ENCODE data around the gene XBP1.
"Not testable (repeated sequence)": the region's sequence is repeated elsewhere in the genome, so short reads cannot be mapped to it uniquely, and the experiment has no call there.

The XBP1 gene

DNA sequence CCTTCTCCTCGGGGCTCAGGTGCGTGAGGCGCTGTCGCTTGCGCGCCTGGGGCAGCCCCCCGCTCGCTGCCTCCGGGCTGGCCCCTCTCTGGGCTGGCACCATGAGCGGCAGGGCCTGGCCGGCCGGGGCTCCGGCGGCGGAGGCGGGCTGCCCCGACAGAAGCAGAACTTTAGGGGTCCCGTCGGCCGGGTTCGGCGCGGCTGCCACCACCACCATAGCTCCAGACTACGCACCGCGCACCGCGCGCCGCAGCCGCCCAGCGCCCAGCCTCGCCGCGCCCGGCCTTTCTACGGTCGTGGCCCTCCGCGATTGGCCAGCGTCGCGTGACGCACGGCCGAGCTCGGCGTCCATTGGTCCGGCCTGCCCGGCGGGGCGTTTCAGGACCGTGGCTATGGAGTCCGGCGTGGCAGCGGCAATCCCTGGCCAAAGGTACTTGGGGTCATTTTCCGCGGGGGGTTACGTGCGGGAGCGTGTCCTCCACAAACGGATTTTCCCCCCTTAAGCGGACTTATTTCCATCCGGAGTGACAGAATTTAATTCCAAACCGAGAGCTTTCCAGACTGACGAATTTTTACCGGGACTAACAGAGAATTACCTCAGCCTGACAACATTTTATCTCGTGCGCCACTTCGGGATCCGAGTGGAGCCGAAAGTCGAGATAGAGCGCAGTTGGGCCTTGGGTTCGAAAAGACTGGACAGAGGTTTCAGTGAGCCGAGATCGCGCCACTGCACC, at the start of gene XBP1:
TSS of gene XBP1 (minus strand) at position 262 of the 734 bp plus-strand sequence.
- peak; percentile 74 to 86 for DNase-seq (ENCODE audit: low read depth in 2 of 2)

DNA sequence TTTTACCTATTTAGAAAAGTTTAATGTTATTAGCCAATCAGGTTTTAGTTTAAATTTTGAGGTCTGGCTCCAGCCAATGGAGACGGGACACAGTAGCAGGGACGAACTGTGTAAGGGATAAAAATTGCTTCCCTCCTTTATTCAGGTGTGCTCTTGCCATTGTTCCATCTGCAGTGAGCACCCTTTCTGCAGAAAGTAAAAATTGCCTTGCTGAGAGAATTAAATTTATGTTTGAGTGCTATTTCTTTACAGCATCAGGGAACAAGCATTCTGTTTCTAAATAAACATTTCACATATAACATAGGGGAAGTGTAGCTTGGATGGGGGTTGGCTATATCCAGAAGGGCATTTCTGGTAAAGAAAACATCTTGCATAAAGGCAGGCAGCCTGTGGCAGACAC, 46.6 kb upstream of the XBP1 start:
- DNase-seq (ENCODE audit: low read depth in 2 of 2), result no peak

DNA sequence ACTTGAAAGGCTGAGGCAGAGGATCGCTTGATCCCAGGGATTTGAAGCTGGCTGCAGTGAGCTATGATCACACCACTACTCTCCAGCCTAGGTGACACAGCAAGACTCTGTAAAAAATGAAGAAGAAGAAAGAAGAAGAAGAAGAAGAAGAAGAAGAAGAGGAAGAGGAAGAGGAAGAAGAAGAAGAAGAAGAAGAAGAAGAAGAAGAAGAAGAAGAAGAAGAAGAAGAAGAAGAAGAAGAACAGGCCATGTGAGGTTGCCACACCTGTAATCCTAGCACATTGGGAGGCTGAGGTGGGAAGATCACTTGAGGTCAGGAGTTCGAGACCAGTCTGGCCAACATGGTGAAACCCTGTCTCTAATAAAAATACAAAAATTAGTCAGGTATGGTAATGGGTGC, 43.9 kb upstream of the XBP1 start:
- DNase-seq (ENCODE audit: low read depth in 2 of 2), result not testable (repeated sequence)

DNA sequence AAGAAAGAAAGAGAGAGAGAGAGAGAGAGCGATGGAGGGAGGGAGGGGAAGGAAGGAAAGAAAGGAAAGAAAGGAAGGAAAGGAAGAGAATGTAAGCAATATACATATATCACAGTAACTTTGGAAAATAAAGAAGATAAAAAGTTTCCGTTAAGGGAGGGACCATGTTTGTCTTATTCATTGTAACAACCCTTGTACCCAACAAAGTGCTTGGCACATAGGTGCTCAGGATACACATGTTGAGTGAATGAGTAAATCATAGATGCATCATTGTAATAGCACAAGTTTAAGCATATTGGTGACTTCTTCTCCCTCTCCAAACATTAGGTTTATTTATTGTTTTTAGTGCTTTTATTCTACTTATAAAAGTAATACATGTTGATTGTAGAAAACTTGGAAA, 43.3 kb upstream of the XBP1 start:
- DNase-seq (ENCODE audit: low read depth in 2 of 2), result no peak

DNA sequence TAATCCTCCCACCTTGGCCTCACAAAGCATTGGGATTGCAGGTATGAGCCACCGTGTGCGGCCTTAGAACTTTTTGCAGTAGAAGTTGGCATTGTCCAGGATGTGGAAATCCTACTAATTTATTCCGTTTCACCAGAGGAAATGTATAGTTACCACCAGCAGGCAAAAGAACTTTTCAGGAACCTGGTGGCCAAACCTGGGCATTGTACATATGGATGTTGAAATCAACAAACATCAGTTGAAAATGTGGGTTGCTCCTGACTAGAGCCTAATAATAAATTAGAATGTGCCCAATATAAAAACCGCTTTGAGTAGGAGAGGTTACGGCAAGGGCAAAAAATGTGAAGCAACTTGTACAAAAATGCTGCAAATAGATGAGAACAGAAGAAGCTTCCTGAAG, 40.7 kb upstream of the XBP1 start:
- DNase-seq (ENCODE audit: low read depth in 2 of 2), result no peak

DNA sequence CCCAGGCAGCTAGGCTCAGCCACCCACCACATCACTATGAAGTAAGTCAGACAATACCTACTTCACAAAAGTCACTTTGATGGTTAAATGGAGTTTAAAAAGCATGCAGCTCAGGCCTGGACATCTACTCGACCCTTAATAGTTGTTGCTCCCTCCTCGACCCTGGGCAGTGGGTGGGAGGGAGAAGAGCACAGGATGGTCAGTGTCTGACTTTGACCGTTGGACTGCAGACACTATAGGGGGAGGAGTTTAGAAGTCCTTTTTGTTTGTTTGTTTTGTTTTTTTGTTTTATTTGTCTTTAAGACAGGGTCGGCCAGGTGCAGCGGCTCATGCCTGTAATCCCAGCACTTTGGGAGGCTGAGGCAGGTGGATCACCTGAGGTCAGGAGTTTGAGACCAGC, 38.6 kb upstream of the XBP1 start:
- no peak for DNase-seq (ENCODE audit: low read depth in 2 of 2)

DNA sequence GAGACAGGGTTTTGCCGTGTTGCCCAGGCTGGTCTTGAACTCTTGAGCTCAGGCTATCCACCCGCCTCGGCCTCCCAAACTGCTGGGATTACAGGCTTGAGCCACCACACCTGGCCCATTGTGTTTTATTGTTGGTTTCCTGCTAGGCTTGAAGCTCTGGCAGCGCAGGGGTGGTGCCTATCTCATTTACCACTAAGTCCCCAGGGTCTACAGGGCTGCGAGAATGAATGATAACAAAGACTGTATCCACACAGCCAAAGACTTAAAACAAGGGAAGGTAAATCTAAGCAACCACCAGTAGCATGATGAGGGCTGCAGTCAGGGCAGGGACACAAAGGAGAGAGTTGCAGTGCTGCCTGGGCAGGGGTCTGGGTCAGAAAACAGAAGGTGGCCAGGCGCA, 37.3 kb upstream of the XBP1 start:
- DNase-seq (ENCODE audit: low read depth in 2 of 2), result no peak

DNA sequence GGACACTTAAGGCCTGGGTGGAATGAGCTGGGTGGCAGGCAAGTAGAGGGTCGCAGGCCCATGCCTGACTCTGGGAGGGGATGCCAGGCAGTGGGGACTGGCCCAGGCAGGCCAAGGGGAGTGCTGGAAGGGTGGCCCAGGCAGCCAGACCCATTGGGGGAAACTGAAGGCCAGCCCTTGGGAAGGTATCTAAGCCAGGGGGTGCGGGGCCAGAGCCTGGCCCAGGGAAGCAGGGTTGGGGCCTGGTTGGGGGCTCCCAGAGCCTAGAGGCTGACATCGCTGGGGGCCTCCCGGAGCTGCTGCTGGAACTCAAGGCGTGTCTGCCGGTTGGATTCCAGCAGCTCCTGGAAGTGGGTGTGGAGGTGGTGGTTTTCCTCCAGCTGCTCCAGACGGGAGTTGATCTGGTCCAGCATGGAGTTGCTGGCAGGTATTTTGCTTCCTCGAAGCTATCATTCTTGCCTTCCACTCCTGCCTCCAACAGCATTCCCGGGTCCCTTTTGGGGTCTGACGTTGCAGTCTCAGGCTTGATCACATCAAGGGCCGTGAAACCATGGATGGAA, 35.3 kb upstream of the XBP1 start:
- no peak for DNase-seq (ENCODE audit: low read depth in 2 of 2)

DNA sequence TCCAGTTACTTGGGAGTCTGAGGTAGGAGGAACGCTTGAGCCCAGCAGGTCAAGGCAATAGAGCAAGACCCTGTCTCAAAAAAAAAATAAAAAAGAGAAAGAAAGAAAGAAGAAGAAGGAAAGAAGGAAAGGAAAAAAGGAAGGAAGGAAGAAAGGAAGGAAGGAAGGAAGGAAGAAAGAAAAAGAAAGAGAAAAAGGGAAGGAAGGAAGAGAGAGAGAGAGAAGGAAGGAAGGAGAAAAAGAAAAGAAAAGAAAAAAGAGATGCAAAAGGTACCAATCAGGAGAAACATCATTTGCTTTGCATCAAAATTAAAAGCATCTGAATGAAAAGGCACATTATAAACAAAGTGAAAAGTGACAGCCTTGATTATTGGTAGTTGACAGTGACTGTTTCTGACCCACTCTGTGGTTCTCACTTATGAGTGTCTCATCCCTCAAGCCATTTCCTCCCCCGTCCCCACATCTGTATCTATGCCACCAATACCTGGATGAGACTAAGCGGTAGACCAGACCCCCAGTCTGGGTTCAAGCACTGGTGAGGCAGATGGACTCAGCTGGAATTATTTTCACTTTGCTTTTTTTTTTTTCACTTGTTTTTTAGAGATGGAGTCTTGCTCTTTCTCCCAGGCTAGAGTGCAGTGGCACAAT, 33.0 kb upstream of the XBP1 start:
- DNase-seq (ENCODE audit: low read depth in 2 of 2), result no peak

DNA sequence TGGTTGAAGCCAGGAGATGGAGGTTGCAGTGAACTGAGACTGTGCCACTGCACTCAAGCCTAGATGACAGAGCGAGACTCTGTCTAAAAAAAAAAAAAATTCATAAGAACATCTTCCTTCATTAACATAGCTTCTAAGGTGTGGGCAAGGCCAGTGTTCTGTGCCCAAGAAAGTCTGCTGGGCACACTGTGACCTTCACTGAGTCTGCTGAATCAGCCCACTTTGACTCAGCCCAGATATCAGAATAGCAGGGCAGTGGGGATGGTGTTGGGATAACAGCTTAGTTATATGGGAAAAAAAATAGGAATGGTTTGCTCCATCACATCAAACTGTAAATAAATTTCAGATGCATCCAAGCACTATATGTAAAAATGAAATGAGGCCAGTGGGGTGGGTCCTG, 32.4 kb upstream of the XBP1 start:
- DNase-seq (ENCODE audit: low read depth in 2 of 2), result no peak

DNA sequence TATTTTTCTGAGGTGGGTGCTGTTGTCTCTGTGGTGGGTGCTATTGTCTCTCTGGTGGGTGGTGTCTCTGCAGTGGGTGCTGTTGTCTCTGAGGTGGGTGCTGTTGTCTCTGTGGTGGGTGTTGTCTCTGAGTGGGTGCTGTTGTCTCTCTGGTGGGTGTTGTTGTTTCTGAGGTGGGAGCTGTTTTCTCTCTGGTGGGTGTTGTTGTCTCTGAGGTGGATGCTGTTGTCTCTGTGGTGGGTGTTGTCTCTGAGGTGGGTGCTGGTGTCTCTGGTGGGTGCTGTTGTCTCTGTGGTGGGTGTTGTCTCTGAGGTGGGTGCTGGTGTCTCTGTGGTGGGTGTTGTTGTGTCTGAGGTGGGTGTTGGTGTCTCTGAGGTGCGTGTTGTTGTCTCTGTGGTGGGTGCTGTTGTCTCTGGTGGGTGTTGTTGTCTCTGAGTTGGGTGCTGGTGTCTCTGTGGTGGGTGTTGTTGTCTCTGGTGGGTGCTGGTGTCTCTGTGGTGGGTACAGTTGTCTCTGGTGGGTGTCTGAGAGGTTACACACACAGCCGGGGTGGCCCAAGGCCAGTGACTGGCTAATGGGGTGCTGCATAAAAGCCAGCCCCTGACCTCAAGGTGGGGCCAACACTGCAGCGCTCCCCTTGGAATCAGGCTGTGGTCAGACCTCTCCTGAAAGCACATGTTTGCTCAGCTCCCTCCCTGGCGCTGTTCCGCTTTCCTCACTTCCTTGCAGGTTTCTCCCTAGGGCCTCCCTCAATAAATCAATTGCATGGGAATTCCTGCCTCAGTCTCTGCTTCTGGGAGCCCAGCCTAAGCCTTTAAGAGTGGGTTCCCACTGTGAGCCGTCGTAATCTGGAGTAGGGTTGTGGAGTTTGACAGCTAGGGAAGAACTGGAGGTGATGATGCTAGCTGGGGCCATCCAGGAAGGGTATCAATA, 31.0 kb upstream of the XBP1 start:
- no peak for DNase-seq (ENCODE audit: low read depth in 2 of 2)

DNA sequence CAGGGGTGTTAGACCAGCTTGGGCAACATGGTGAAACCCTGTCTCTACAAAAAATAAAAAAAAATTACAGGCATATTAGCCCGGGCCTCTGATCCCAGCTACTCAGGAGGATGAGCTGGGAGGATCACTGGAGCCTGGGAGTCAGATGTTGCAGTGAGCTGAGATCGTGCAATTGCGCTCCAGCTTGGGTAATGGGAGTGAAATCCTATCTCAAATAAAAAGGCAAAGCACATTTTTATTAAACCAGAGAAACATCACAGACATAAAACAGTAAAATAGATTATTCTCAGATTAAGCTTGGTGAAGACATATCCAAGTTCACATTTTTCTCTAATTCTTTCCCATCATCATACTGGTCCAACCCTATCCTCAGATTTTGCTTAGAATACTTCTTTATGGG, 30.1 kb upstream of the XBP1 start:
- DNase-seq (ENCODE audit: low read depth in 2 of 2), result no peak

DNA sequence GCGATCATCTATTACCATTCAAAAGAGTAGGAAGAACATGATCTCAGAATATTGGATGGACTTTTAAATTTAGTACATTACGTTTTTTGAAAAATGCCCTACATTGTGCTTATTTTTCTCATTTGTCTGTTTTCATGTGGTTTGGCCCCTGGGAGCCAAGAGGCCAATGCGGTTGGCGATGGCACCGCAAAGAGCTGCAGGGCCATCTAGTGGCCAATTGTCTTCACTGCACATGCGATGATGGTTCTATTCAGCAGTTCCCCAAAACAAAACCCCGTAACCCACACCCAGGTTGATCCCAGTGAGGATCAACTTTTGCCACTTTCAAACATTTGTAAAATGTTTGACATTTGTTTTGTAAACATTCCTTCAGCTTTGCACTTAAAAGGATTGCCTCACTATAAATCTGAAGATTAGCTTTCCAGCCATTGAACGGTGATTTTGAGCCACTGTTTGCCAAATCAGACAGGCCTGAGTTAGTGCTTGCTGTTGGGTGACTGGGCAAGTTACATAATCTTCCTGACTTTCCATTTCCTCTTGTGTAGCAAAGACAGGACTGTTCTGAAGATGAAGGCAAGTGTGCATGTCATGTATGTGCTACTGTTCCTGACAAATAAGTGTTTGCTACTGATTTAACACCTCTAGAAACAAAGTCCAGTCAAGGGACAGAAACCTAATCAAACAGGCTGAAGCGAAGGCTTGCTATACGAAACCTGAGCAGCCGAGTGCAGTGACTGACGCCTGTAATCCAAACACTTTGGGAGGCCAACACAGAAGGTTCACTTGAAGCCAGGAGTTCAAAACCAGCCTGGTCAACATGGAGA, 29.2 kb upstream of the XBP1 start:
- DNase-seq (ENCODE audit: low read depth in 2 of 2), result peak; percentile 43 to 57

DNA sequence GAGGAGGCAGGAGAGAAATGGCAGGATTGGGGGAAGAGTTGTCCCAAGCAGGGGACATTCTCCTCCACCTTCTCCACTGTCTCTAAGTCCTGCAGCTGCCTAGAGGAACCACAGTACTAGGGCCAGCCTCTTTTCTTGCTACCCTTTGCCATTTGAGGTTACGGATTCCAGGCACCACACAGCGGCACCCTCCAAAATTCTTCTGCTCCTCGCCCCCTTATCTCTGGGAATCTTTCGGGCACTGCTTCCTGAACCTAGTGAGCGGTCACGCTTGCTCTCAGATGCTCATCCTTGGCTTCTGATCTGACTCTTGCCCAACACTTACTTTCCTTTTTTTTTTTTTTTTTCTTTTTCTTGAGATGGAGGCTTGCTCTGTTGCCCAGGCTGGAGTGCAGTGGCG, 26.6 kb upstream of the XBP1 start:
- DNase-seq (ENCODE audit: low read depth in 2 of 2), result no peak

DNA sequence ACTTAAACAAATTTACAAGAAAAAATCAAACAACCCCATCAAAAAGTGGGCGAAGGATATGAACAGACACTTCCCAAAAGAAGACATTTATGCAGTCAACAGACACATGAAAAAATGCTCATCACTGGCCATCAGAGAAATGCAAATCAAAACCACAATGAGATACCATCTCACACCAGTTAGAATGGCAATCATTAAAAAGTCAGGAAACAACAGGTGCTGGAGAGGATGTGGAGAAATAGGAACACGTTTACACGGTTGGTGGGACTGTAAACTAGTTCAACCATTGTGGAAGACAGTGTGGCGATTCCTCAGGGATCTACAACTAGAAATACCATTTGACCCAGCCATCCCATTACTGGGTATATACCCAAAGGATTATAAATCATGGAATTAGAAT, 26.1 kb upstream of the XBP1 start:
- DNase-seq (ENCODE audit: low read depth in 2 of 2), result not testable (repeated sequence)

DNA sequence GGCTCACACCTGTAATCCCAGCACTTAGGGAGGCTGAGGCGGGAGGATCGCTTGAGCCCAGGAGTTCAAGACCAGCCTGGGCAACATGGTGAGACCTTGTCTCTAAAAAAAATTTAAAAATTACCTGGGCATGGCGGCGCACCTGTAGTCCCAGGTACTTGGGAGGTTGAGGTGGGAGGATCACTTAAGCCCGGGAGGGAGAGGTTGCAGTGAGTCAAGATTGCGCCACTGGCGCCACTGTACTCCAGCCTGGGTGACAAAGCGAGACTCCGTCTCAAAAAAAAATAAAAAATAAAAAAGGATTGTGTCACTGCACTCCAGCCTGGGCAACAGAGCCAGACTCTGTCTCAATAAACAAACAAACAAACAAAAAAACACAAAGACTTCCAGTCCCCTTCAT, 24.1 kb upstream of the XBP1 start:
- DNase-seq (ENCODE audit: low read depth in 2 of 2), result not testable (repeated sequence)

DNA sequence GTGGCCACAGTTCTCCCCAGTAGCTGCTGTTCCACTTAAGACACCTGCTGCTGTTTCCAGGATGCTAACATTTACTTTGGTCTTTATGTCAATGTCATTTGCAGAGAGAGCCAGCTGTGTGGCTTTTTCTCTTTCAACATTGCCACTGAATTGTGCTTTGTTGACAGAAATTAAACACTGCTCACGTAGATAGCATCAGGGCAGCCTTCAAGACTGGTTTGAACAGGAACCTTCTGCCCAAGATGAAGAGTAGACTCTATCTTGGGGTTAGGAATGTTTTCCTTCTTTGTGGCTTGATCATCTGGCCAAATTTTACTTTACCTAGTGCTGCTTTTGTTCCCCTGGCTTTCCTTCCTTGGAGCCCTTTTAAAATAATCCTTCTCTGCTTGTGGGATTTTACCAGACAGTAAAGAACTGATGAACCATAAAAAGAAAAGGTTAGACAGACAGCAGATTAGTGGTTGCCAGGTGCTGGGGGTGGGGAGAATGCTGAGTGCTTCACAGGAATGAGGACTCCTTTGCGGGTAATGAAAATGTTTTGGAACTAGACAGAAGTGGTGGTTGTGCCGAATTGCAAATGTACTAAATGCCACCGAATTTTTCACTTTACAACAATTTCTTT, 22.7 kb upstream of the XBP1 start:
- DNase-seq (ENCODE audit: low read depth in 2 of 2), result no peak

DNA sequence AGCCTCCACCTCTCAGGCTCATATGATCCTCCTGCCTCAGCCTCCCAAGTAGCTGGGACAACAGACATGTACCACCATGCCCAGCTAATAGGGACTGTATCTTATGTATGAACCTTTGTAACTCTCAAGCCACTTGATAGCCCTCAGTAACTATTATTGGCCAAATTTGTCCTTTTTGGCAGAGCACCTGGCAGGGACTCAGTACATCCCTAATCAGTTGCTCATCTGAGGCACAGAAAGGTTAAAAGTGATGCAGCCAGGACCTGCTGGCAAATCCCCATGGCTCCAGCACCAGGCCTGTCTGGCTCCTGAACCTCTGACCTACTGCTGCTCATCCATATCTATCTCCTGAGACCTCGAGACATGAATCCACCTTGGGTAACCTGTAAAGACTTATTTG, 21.1 kb upstream of the XBP1 start:
- DNase-seq (ENCODE audit: low read depth in 2 of 2), result no peak

DNA sequence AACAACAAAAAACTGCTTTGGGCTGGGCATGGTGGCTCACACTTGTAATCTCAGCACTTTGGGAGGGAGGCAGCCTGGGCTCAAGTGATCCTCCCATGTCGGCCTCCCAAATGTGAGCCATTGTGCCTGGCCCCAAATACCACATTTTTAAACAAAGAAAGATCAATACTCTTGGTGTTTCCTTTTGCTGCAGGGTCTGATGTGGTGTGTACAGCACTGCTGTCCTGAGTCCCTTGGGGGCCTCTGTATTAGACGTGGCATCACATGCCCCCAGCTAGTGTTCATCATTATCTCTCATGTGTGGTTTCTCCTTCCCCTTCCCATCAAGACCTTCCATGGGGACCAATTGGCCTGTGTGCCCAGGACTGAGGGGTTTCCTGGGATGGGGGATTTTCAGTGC, 20.5 kb upstream of the XBP1 start:
- no peak for DNase-seq (ENCODE audit: low read depth in 2 of 2)

DNA sequence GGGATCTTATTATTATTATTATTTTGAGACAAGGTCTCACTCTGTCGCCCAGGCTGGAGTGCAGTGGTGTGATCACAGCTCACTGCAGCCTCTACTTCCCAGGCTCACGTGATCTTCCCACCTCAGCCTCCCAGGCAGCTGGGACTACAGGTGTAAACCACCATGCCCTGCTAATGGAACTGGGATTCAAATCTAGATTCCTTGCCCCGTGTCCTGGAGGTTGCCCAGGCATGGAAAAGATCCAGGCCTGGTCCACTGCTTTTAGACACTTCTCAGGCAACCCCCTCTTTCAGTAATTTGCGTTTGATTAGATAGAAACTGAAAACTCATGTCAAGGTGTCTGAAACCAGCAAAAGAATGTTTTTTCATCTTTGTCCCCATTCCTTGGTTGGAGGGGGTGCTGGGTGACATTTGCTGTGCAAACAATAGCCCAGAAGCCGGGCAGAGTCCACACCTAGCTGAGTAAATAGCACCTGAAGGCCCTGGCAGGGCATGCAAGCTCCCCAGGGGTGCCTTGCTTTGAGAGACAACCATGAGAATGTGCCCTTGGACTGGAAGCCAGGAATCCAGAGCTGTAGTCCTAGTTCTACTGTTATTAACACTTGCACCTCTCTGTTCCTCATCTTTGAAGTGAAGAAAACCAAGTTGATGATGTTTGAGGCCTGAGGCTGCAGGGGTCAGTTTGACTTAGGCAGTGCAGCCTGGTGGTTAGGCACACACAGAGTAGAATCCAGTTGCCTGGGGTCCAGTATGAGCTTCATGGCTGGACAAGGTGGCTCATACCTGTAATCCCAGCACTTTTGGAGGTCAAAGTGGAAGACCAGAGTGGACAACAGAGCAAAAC, 19.1 kb upstream of the XBP1 start:
- DNase-seq (ENCODE audit: low read depth in 2 of 2), result no peak
